OCI-LY3 (cell line): ENCODE results near the gene BACH2.

Experiments
- H2AFZ ChIP-seq: fragments of 200-600, 300-600 bp; shearing (Covaris generic); 2 replicates; pipeline ENCODE4 v1.6.0; 2014; ENCODE audit warnings: antibody characterized with exemption, low read depth, low read length
- H3K27ac ChIP-seq: fragments of 200-600, 300-600 bp; sonication (generic); 2 replicates; pipeline ENCODE4 v1.5.1; 2014; ENCODE audit warnings: mild to moderate bottlenecking, low read length, moderate library complexity, mixed read lengths
- H3K27me3 ChIP-seq: fragments of 200-600, 300-600 bp; sonication (generic); 2 replicates; pipeline ENCODE4 v1.6.1; 2014; ENCODE audit warnings: low read depth, low read length, mixed read lengths
- H3K36me3 ChIP-seq: fragments of 200-600, 300-600 bp; sonication (generic); replicated peaks from 2 replicates; pipeline ENCODE3; 2014; ENCODE audit warnings: low read depth, low read length, mixed read lengths
- H3K4me1 ChIP-seq: fragments of 300-600, 200-600 bp; sonication (generic); 2 replicates; pipeline ENCODE4 v1.6.1; 2014; ENCODE audit warnings: low read length, mixed read lengths
- H3K4me2 ChIP-seq: fragments of 200-600, 300-600 bp; sonication (generic); 2 replicates; pipeline ENCODE4 v1.6.1; 2014; ENCODE audit warnings: low read length, mixed read lengths
- H3K4me3 ChIP-seq: fragments of 300-600, 200-600 bp; sonication (generic); 2 replicates; pipeline ENCODE4 v1.5.1; 2014; ENCODE audit warnings: antibody characterized with exemption, mild to moderate bottlenecking, low read length, moderate library complexity
- H3K79me2 ChIP-seq: fragments of 300-600, 200-600 bp; shearing (Covaris generic); 2 replicates; pipeline ENCODE4 v1.6.1; 2014; ENCODE audit warnings: mild to moderate bottlenecking, low read length, mixed read lengths
- H3K9ac ChIP-seq: fragments of 300-600, 200-600 bp; shearing (Covaris generic); 2 replicates; pipeline ENCODE4 v1.6.0; 2014; ENCODE audit warnings: mild to moderate bottlenecking, low read length, moderate library complexity
- H3K9me3 ChIP-seq: fragments of 200-600, 300-600 bp; shearing (Covaris generic); 2 replicates; pipeline ENCODE4 v1.6.1; 2014; ENCODE audit warnings: low read length, mixed read lengths; ENCODE audit not compliant: insufficient read depth
- H4K20me1 ChIP-seq: fragments of 200-600, 300-600 bp; sonication (generic); 2 replicates; pipeline ENCODE4 v1.6.1; 2016; ENCODE audit warnings: low read length, mixed read lengths; ENCODE audit not compliant: insufficient read depth
- CTCF ChIP-seq: fragments of 200-600, 300-600 bp; sonication (generic); IDR thresholded peaks from 2 replicates; pipeline ENCODE4 v1.5.1; 2014; ENCODE audit warnings: antibody characterized with exemption, low read length, low read depth
- EZH2phosphoT487 ChIP-seq: fragments of 200-600 bp; shearing (Covaris generic); IDR thresholded peaks from 2 replicates; pipeline ENCODE4 v1.6.1; 2018; ENCODE audit warnings: antibody characterized with exemption, mixed run types, low read depth

Gene BACH2

GRCh38 chr6:90195094-90195829, 101.4 kb downstream of the BACH2 start:
- Histone ChIP-seq H4K20me1 (no peaks in the 10 kb centered on the region), H3K4me2 (no peak overlapping the region), H3K79me2 (no peaks in the 10 kb centered on the region), H2AFZ (no peak overlapping the region), H3K4me1 (peaks cover 22% of the 10 kb centered on the region), H3K4me3 (no peak overlapping the region), H3K27ac (no peak overlapping the region), H3K9ac (no peak overlapping the region), H3K36me3 (no peaks in the 10 kb centered on the region), H3K9me3 (0 out of 2 replicates have a peak, but pooled peaks cover 16% of the 10 kb centered on the region), H3K27me3 (no peaks in the 10 kb centered on the region)
- TF ChIP-seq EZH2phosphoT487, result no peak
- TF ChIP-seq CTCF, result no peak

- no peak for TF ChIP-seq CTCF
- Histone ChIP-seq H3K27ac (no peak overlapping the region), H3K79me2 (no peaks in the 10 kb centered on the region), H4K20me1 (no peaks in the 10 kb centered on the region), H3K4me3 (no peak overlapping the region), H2AFZ (no peak overlapping the region), H3K36me3 (no peaks in the 10 kb centered on the region), H3K9me3 (0 out of 2 replicates have a peak, but pooled peaks cover 16% of the 10 kb centered on the region), H3K4me2 (no peak overlapping the region), H3K4me1 (peaks cover 22% of the 10 kb centered on the region), H3K9ac (no peak overlapping the region), H3K27me3 (no peaks in the 10 kb centered on the region)
Observed at GRCh38 chr6:90194371-90194841, 102.2 kb downstream of the BACH2 start.

DNA sequence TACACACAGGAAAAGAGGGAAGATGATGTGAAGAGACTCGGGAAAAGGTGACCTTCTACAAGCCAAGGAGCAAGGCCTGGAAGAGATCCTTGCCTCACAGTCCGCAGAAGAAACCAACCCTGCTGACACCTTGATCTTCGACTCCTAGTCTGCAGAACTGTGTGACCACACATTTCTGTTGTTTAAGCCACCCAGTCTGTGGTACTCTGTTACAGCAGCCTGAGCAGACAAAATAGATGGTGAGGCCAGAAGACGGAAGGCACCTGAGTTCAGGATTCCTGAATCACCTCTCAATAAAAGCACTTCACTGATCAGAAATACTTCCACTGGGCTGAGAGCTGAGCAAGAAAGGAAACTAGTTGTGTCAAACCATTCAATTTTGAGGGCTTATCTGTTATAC, 103.3 kb downstream of the BACH2 start:
- H3K9ac ChIP-seq, result no peak overlapping the region
- no peak overlapping the region for H3K4me2 ChIP-seq
- H3K36me3 ChIP-seq, result no peaks in the 10 kb centered on the region
- H3K79me2 ChIP-seq, result no peaks in the 10 kb centered on the region
- H3K4me3 ChIP-seq, result no peak overlapping the region
- H4K20me1 ChIP-seq, result no peaks in the 10 kb centered on the region
- no peaks in the 10 kb centered on the region for H3K27me3 ChIP-seq
- TF ChIP-seq CTCF, result no peak
- TF ChIP-seq EZH2phosphoT487, result no peak
- no peak overlapping the region for H2AFZ ChIP-seq
- 0 out of 2 replicates have a peak, but pooled peaks cover 14% of the 10 kb centered on the region for H3K9me3 ChIP-seq
- peaks cover 27% of the 10 kb centered on the region for H3K4me1 ChIP-seq
- H3K27ac ChIP-seq, result no peak overlapping the region

DNA sequence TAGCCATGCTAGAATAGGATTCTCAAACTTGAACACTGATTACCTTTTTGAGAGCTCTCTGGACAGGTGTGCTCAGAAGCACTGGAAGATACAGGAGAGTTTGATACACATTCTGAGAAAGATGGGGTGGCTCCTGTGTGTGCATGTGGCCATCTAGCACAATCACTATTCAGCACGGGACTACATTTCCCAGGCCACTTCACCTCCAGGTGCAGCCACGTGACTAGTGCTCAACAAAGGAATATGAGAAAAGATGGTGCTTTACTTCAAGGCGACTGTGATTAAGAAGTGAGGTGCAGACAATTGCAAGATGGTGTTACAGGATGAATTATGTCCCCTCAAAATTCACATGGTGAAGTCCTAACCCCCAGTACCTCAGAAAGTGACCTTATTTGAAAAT, 103.8 kb downstream of the BACH2 start:
- H3K4me3 ChIP-seq, result no peak overlapping the region

More for the DNA sequence above, 103.8 kb downstream of the BACH2 start:
- H3K36me3 ChIP-seq, result no peaks in the 10 kb centered on the region
- no peaks in the 10 kb centered on the region for H4K20me1 ChIP-seq
- no peaks in the 10 kb centered on the region for H3K27me3 ChIP-seq
- H3K27ac ChIP-seq, result no peak overlapping the region
- H3K79me2 ChIP-seq, result no peaks in the 10 kb centered on the region
- no peak overlapping the region for H3K4me2 ChIP-seq
- H3K4me1 ChIP-seq, result peaks cover 30% of the 10 kb centered on the region
- TF ChIP-seq CTCF, result no peak
- TF ChIP-seq EZH2phosphoT487, result no peak
- H3K9ac ChIP-seq, result no peak overlapping the region
- H2AFZ ChIP-seq, result no peak overlapping the region
- 0 out of 2 replicates have a peak, but pooled peaks cover 10% of the 10 kb centered on the region for H3K9me3 ChIP-seq
